Measurements from ENCODE around the gene ASAP3. TPM values are rescaled to one million over a fixed set of nuclear protein-coding genes. Genes with fewer than 3 reads are reported as not detected.

ASAP3 gene
- total RNA-seq, 1 experiment from 2014 or later: 7.1 TPM

Other genes starting within 250 kb of the ASAP3 start
- gene HNRNPR, start 139.9 kb downstream of the ASAP3 start, total RNA-seq (2014; rRNA removed; shearing (Covaris generic)): 101 and 110 TPM in 2 replicates
- 8.1 and 8.5 TPM in 2 replicates for gene ZNF436, start 114.3 kb downstream of the ASAP3 start, total RNA-seq (2014; rRNA removed; shearing (Covaris generic))
- 0.05 TPM in 1 of 2 replicates, not detected in the other for gene TCEA3, start 59.4 kb downstream of the ASAP3 start, total RNA-seq (2014; rRNA removed; shearing (Covaris generic))
- 3.8 and 4.1 TPM in 2 replicates for gene E2F2, start 47.1 kb upstream of the ASAP3 start, total RNA-seq (2014; rRNA removed; shearing (Covaris generic))
- gene ID3, start 75.3 kb upstream of the ASAP3 start, total RNA-seq (2014; rRNA removed; shearing (Covaris generic)): 23.5 and 37.3 TPM in 2 replicates
- 1,891 and 1,988 TPM in 2 replicates for gene RPL11, start 207.6 kb upstream of the ASAP3 start, total RNA-seq (2014; rRNA removed; shearing (Covaris generic))